D721Med (cell line): ENCODE results near the gene PLSCR3.

Experiments
- DNase-seq: peaks from one replicate; pipeline ENCODE4 v3.0.0; 2011; ENCODE audit warnings: low spot score; ENCODE audit not compliant: insufficient read length
- FAIRE-seq: peaks from 2 replicates; lab custom pipeline; 2011; peaks lifted over from hg19 to GRCh38; lab: Jason Lieb, UNC
- CTCF ChIP-seq: IDR thresholded peaks from 2 replicates; pipeline ENCODE4 v1.5.1; 2012; ENCODE audit warnings: mild to moderate bottlenecking, control low read depth; ENCODE audit not compliant: insufficient read depth; ENCODE audit errors: missing control alignments

Gene PLSCR3

DNA sequence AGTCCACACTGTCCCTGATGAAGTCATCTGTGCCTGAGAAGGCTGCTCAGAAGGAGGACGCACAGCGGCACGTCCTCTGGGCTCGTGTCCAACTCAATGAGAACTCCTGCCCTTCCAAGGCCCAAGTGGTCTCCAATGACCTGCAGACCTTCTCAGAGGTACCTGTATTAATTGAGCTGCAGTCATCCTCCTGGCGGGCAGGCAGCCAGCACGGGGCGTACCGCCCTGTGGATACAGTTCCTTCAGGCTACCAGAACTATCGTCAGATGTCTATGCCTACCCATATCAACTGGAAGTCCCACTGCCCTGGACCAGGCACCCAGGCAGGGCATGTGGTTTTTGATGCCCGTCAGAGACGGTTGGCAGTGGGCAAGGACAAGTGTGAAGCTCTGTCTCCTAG lies 38.0 kb upstream of the PLSCR3 start:
- no peak for FAIRE-seq
- no peak for DNase-seq
- no peak for TF ChIP-seq CTCF

DNA sequence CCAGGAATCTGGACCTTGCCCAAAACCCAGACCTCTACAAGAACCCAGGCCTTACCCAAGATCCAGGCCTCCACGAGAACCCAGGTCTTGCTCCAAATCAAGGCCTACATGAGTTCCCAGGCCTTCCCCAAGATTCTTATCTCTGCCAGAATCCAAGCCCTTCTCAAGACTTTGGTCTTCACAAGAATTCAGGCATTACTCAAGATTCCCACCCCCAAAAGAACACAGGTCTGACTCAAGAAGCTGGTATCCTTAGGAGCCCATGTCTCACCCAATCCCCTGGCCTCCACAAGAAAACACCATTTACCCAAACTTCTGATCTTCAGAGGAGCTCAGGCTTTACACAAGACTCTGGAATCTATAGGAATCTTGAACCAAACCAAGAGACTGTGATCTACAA lies 36.9 kb upstream of the PLSCR3 start:
- DNase-seq (no peak), FAIRE-seq (no peak)
- TF ChIP-seq CTCF, result no peak

DNA sequence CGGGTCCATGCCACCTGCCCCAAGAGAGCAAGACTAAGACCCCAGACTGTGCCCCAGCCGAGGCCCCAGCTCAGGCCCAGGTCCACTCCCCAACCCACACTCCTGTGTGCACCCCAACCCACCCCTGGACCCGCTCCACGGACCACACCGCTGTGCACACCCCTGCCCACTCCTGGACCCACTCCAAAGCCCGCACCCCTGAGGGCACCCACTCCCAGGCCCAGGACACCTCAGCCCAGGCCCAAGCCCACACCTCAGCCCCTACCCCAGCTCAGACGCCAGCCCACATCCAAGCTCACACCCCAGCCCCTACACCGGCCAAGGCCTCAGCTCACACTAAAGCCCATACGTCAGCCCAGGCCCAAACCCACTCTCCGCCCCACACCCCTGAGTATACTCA lies 35.4 kb upstream of the PLSCR3 start:
- DNase-seq (no peak), FAIRE-seq (no peak)
- no peak for TF ChIP-seq CTCF

DNA sequence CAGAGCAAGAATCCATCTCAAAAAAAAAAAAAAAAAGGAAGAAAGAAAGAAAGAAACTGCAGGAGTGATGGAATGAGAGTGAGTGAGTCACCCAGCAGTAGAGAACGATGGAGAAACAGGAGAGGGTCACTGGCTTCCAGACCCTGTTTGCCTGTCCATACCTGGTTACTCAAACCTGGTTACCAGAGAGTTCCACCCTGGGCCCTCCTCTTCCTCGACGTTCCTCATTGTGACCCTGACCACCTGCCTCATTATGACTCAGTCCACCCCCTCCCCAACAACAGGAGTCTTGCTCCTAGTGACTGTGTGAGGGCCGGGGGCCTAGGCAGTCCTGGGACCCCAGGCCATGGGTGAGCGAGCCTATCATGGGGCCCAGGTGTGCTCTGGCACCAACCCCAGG lies 34.2 kb upstream of the PLSCR3 start, which contains the start of gene SPEM3:
Gene SPEM3, plus strand, starts transcription at position 301 of the 400 bp plus-strand sequence. Its CDS starts 46 bp downstream, at position 347.
- DNase-seq, result no peak
- no peak for TF ChIP-seq CTCF
- no peak for FAIRE-seq

GRCh38 chr17:7427549-7427948 lies 33.2 kb upstream of the PLSCR3 start:
- FAIRE-seq (no peak), DNase-seq (no peak)
- TF ChIP-seq CTCF, result no peak

DNA sequence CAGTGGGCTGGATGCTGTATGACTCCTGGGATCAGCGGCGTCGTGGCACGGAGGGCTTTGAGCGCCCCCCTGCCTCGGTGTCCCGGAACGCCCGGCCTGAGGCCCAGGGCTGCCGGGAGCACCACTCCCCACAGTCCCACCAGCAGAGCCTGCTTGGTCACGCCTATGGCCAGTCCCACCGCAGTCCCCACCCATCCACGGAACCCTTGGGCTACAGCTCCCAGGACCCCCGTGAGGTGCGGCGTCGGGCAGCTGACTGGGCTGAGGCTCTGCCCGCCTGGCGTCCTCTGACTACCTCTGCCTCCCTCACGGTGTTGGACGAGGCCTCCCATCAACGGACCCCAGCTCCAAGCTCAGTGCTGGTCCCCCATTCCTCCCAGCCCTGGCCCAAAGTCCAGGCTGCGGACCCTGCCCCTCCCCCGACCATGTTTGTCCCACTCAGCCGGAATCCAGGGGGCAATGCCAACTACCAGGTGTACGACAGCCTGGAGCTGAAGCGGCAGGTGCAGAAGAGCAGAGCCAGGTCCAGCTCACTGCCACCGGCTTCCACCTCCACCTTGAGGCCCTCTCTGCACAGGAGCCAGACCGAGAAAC lies 32.7 kb upstream of the PLSCR3 start:
- TF ChIP-seq CTCF, result no peak
- DNase-seq (no peak), FAIRE-seq (no peak)

GRCh38 chr17:7426203-7426863 lies 32.0 kb upstream of the PLSCR3 start:
- no peak for TF ChIP-seq CTCF
- DNase-seq (no peak), FAIRE-seq (no peak)
